Activated CD4-positive, alpha-beta T cell treated with anti-CD3 and anti-CD28 coated beads, Interleukin-2, amount 50 U/mL, for 4 hours (primary cell): ENCODE measurements around the gene NECTIN1.

Experiments
- DNase-seq, 2 experiments: peaks; one replicate each; pipeline ENCODE4 v3.0.0-alpha.2; 2020

Gene NECTIN1

GRCh38 chr11:119666463-119667131 lies 62.4 kb downstream of the NECTIN1 start:
- DNase-seq: peak; percentile 32 to 41

- DNase-seq: no peak
Measured at GRCh38 chr11:119666061-119666460, 62.9 kb downstream of the NECTIN1 start.

GRCh38 chr11:119664701-119665420 lies 64.1 kb downstream of the NECTIN1 start:
- DNase-seq: no peak

GRCh38 chr11:119664063-119664572 lies 64.9 kb downstream of the NECTIN1 start:
- no peak for DNase-seq

GRCh38 chr11:119663279-119663678 lies 65.7 kb downstream of the NECTIN1 start:
- no peak for DNase-seq

GRCh38 chr11:119661226-119661625 lies 67.8 kb downstream of the NECTIN1 start:
- no peak for DNase-seq

- DNase-seq: no peak
Measured at GRCh38 chr11:119659971-119660723, 68.9 kb downstream of the NECTIN1 start.

- no peak for DNase-seq
Measured at GRCh38 chr11:119652907-119653659, 75.9 kb downstream of the NECTIN1 start.

- no peak for DNase-seq
Measured at GRCh38 chr11:119651802-119652584, 77.0 kb downstream of the NECTIN1 start.

- DNase-seq: no peak
Measured at GRCh38 chr11:119650251-119650650, 78.7 kb downstream of the NECTIN1 start.

- DNase-seq: no peak
Measured at GRCh38 chr11:119647254-119647653, 81.7 kb downstream of the NECTIN1 start.

- DNase-seq: no peak
Measured at GRCh38 chr11:119645018-119645417, 84.0 kb downstream of the NECTIN1 start.

- DNase-seq: no peak
Measured at GRCh38 chr11:119644502-119644901, 84.5 kb downstream of the NECTIN1 start.

- DNase-seq: no peak
Measured at GRCh38 chr11:119643876-119644225, 85.1 kb downstream of the NECTIN1 start.

GRCh38 chr11:119643212-119643875 lies 85.7 kb downstream of the NECTIN1 start:
- DNase-seq: no peak

- DNase-seq: no peak
Measured at GRCh38 chr11:119641983-119642745, 86.8 kb downstream of the NECTIN1 start.

GRCh38 chr11:119640541-119640940 lies 88.5 kb downstream of the NECTIN1 start:
- no peak for DNase-seq

- DNase-seq: no peak
Measured at GRCh38 chr11:119639642-119640205, 89.3 kb downstream of the NECTIN1 start.

- no peak for DNase-seq
Measured at GRCh38 chr11:119638851-119639250, 90.1 kb downstream of the NECTIN1 start.

- no peak for DNase-seq
Measured at GRCh38 chr11:119637481-119637880, 91.5 kb downstream of the NECTIN1 start.
